ENCODE results near the gene ZSCAN10.

GRCh38 chr16:3138823-3139426 lies 39.8 kb upstream of the ZSCAN10 start:
- TF ChIP-seq POLR2AphosphoS5 (IDR thresholded peaks at IDR 0.05; ENCODE audit: borderline replicate concordance, low read depth, low read length) (no peak), EZH2 (IDR thresholded peaks at IDR 0.05) (no peak)

Measured in SK-N-MC (cell line).